Measurements from ENCODE around the gene TLCD5. TPM values are rescaled to one million over a fixed set of nuclear protein-coding genes. Genes with fewer than 3 reads are reported as not detected.

The TLCD5 gene
- total RNA-seq, 4 donors from 2014 or later, result 0.23 to 3.2 (median 0.43) TPM

GRCh38 chr11:120327311-120327710 lies 2.2 kb downstream of the TLCD5 start:
- H3K27ac ChIP-seq, result peak overlapping the region in 1 of 4 donors; percentile 94
- 91 to 96% methylated on average over 4 of the region's 4 CpGs for WGBS, 2 donors
- peaks cover 0 to 14% (median 0%) of the 10 kb centered on the region in 3 donors for H3K36me3 ChIP-seq
- H3K4me1 ChIP-seq, result peaks cover 8 to 48% (median 8%) of the 10 kb centered on the region in 3 donors
- H3K27me3 ChIP-seq, result peaks cover 0 to 5% (median 0%) of the 10 kb centered on the region in 4 donors
- no peak for TF ChIP-seq POLR2A (IDR thresholded peaks at IDR 0.05)
- TF ChIP-seq, protein P1, sequence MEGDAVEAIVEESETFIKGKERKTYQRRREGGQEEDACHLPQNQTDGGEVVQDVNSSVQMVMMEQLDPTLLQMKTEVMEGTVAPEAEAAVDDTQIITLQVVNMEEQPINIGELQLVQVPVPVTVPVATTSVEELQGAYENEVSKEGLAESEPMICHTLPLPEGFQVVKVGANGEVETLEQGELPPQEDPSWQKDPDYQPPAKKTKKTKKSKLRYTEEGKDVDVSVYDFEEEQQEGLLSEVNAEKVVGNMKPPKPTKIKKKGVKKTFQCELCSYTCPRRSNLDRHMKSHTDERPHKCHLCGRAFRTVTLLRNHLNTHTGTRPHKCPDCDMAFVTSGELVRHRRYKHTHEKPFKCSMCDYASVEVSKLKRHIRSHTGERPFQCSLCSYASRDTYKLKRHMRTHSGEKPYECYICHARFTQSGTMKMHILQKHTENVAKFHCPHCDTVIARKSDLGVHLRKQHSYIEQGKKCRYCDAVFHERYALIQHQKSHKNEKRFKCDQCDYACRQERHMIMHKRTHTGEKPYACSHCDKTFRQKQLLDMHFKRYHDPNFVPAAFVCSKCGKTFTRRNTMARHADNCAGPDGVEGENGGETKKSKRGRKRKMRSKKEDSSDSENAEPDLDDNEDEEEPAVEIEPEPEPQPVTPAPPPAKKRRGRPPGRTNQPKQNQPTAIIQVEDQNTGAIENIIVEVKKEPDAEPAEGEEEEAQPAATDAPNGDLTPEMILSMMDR (IDR thresholded peaks at IDR 0.05), result no peak
- H3K9me3 ChIP-seq, result no peaks in the 10 kb centered on the region
- intact Hi-C loops (cut with DNase I), result no loop called here
- no peak for DNase-seq
- no peak overlapping the region for H3K4me3 ChIP-seq

DNA sequence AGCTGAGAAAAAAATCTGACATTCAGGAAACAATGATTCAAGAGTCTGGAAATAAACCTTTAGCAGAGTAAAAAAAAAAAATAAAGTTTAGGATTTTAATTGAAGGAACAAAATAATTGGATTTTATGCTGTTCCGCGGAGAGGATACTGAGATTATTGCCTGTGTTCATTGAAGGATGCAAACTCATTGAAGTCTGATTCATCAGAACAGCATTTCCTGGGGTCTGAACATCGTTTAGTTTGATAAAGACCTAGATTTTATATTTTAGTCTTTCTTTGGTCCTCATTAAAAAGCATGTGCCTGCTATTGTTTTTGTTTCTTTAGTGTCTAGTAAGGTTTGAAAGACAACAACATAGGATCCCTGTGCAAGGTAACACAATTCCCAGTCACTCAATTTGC lies 4.5 kb downstream of the TLCD5 start:
- Histone ChIP-seq H3K4me3 (no peak overlapping the region), H3K9me3 (no peaks in the 10 kb centered on the region), H3K4me1 (peaks cover 11 to 69% (median 22%) of the 10 kb centered on the region in 3 donors), H3K27ac (no peak overlapping the region), H3K27me3 (peaks cover 0 to 5% (median 0%) of the 10 kb centered on the region in 4 donors), H3K36me3 (peaks cover 0 to 14% (median 0%) of the 10 kb centered on the region in 3 donors)
- intact Hi-C loops (cut with DNase I), result no loop called here
- TF ChIP-seq POLR2A (IDR thresholded peaks at IDR 0.05), result no peak
- TF ChIP-seq, protein P1 (IDR thresholded peaks at IDR 0.05), result no peak
- no peak for DNase-seq
- WGBS, 2 donors, result 83 to 86% methylated on average over 3 of the region's 3 CpGs

GRCh38 chr11:120330045-120330444 lies 4.9 kb downstream of the TLCD5 start:
- peaks cover 0 to 14% (median 0%) of the 10 kb centered on the region in 3 donors for H3K36me3 ChIP-seq
- no peak for DNase-seq
- peaks cover 10 to 69% (median 22%) of the 10 kb centered on the region in 3 donors for H3K4me1 ChIP-seq
- 95 to 100% methylated on average over 1 to 5 of the region's 6 CpGs for WGBS, 2 donors
- H3K27me3 ChIP-seq, result peaks cover 0 to 5% (median 0%) of the 10 kb centered on the region in 4 donors
- no peaks in the 10 kb centered on the region for H3K9me3 ChIP-seq
- intact Hi-C loops (cut with DNase I), result no loop called here
- TF ChIP-seq, protein P1 (IDR thresholded peaks at IDR 0.05), result no peak
- no peak for TF ChIP-seq POLR2A (IDR thresholded peaks at IDR 0.05)
- H3K27ac ChIP-seq, result no peak overlapping the region
- no peak overlapping the region for H3K4me3 ChIP-seq

GRCh38 chr11:120331301-120331996 lies 6.3 kb downstream of the TLCD5 start:
- no peak for DNase-seq
- no peak for TF ChIP-seq POLR2A (IDR thresholded peaks at IDR 0.05)
- TF ChIP-seq, protein P1 (IDR thresholded peaks at IDR 0.05), result no peak
- H3K36me3 ChIP-seq, result peaks cover 0 to 14% (median 0%) of the 10 kb centered on the region in 3 donors
- intact Hi-C loops (cut with DNase I), result no loop called here
- WGBS, 2 donors, result 24 to 32% methylated on average over 2 of the region's 2 CpGs
- H3K27me3 ChIP-seq, result no peaks in the 10 kb centered on the region
- peaks cover 8 to 63% (median 22%) of the 10 kb centered on the region in 3 donors for H3K4me1 ChIP-seq
- no peak overlapping the region for H3K4me3 ChIP-seq
- peak overlapping the region; percentile 7 to 99 (median 68) for H3K27ac ChIP-seq
- H3K9me3 ChIP-seq, result no peaks in the 10 kb centered on the region
